GM12892 (cell line): ENCODE data around the gene SRBD1.

ENCODE experiments used
- POLR2A ChIP-seq: IDR thresholded peaks from 2 replicates; pipeline ENCODE4 v1.6.1; 2011; ENCODE audit warnings: low read depth, low read length, control low read depth
- POLR2AphosphoS5 ChIP-seq: IDR thresholded peaks from 2 replicates; pipeline ENCODE4 v1.6.1; 2011; ENCODE audit warnings: low read depth, low read length, control low read depth
- TAF1 ChIP-seq: IDR thresholded peaks from 2 replicates; pipeline ENCODE4 v1.6.1; 2011; ENCODE audit warnings: low read depth, mild to moderate bottlenecking, control low read depth, low read length, borderline replicate concordance

DNA sequence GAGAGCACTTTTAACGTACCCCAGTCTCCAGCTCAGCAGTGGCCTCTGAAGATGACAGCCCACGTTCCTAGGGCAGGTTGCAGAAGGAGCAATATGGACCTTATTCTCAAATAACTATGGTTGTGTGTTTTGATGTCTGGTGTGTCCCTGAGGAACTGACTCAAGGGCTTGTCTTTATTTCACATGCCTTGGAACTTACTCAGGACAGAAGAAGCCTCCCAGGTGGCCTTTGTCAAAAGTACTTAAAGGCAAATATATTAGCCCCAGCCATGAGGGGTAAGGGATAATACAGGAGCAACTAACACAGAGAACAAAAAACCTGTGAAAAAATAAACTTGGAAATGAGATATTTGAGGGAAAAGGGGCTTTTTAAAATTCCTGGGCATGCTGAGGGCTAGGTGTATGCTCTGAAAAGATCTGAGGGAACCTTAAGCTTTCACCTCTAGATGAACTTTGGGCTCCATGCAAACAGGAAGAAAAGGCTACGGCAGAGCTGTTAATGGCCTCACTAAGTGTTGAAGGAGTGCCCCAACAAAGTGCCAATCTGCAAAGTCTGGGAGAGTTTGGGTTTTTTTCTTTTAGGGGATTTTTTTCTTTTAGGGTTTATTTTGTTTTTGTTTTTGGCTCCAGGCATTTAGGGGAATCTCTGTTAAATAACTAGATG is 40.3 kb downstream of the SRBD1 start:
- no peak for TF ChIP-seq POLR2AphosphoS5
- no peak for TF ChIP-seq POLR2A
- TF ChIP-seq TAF1, result no peak
